Gastrocnemius medialis (tissue), 4 donors: ENCODE measurements around the gene AP3M1.

Experiments
- CTCF ChIP-seq, 5 experiments: fragments of 450-650 bp in 3 of 5; fragments of 200-600 bp in 2 of 5; sonication (generic) in 2 of 5; IDR thresholded peaks in 4 of 5; conservative IDR thresholded peaks in 1 of 5; 1 replicate in 4 of 5; 2 replicates in 1 of 5; pipeline ENCODE4 v1.5.1; 2016 to 2019; ENCODE audit warnings: antibody characterized with exemption in 5 of 5, mild to moderate bottlenecking in 3 of 5, moderate library complexity in 3 of 5
- POLR2A ChIP-seq, 2 donors: fragments of 450-650 bp; IDR thresholded peaks; one replicate each; pipeline ENCODE4 v1.6.1; 2017; ENCODE audit warnings: antibody characterized with exemption in 2 of 2, mild to moderate bottlenecking in 2 of 2, moderate library complexity in 2 of 2

DNA sequence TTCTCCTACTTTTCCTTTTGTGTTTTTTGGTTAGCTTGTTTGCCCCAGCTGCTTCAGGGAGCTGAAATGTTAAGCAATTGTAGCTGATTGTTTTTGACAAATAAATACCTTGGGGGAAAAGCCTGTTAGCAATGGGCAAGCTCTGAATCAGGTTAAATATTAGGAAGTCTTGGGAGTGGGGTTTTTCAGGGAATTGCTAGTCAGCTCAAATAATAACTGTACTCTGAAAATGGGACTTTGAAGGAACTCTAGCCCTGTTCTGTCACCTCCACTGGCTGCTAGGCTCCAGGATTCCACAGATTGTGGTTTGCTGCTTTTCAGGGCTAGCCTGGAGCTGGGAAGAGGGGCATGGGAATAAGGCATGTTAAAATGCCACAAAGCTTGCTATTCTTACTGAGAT lies 39.9 kb upstream of the AP3M1 start:
- TF ChIP-seq POLR2A (IDR thresholded peaks at IDR 0.05), result no peak
- TF ChIP-seq CTCF (IDR thresholded peaks at IDR 0.05 in 4 of 5, conservative IDR thresholded peaks at IDR 0.05 in 1 of 5), result no peak
